ENCODE results near the gene LUC7L2.
"Not testable (repeated sequence)": the region's sequence is repeated elsewhere in the genome, so short reads cannot be mapped to it uniquely, and the experiment has no call there.

Gene LUC7L2

DNA sequence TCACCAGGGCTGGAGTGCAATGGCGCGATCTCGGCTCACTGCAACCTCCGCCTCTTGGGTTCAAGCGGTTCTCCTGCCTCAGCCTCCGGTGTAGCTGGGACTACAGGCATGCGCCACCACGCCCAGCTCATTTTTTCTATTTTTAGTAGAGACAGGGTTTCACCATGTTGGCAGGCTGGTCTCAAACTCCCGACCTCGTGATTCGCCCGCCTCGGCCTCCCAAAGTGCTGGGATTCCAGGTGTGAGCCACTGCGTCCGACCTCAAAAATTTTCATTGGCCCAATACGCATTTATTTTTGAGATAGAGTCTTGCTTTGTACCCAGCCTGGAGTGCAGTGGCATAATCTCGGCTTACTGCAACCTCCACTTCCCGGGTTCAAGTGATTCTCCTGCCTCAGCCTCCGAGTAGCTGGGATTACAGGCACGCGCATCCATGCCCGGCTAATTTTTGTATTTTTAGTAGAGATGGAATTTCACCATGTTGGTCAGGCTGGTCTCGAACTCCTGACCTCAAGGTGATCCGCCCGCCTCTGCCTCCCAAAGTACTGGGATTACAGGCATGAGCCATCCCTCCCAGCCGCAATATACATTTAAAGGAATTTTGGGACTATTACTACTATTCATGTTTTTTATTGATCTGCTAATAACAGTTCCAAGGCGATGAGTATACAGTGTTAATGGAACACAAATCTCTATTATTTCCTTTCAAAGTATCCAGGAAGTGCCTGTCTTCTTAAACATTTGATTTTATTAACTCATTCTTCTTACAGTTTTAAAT lies 1.8 kb upstream of the LUC7L2 start:
- DNase-seq: not testable (repeated sequence)

DNA sequence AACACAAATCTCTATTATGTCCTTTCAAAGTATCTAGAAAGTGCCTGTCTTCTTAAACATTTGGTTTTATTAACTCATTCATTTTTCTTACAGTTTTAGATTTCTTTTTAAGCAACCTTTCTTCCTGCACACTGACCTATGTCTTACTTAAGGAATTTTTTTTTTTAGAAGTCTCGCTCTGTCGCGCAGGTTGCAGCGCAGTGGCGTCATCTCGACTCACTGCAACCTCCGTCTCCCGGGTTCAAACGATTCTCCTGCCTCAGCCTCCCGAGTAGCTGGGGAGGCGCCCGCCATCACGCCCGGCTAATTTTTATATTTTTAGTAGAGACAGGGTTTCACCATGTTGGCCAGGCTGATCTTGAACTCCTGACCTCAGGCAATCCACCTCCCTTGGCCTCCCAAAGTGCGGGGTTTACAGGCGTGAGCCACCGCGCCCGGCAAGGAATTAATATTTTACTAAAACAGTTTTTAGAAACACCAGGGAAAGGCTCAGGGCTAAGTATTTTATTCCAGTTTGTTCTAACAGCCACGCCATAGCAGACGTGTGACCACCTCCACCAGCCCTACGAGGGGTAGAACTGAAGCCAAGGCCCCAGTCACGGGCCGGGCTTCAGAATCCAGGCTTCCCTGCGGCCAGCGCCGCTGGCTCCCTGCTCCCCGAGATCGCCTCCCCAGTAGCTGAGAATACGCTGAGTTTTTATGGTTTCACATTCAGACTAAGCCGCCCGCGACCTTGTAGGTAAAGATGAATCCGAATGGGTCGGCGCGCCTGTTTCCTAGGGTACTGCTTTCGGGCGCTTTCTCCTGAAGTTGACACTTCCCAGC lies 941 bp upstream of the LUC7L2 start:
- no peak for DNase-seq

GRCh38 chr7:139360210-139360947 lies 685 bp downstream of the LUC7L2 start:
- peak; percentile 96 for DNase-seq

DNA sequence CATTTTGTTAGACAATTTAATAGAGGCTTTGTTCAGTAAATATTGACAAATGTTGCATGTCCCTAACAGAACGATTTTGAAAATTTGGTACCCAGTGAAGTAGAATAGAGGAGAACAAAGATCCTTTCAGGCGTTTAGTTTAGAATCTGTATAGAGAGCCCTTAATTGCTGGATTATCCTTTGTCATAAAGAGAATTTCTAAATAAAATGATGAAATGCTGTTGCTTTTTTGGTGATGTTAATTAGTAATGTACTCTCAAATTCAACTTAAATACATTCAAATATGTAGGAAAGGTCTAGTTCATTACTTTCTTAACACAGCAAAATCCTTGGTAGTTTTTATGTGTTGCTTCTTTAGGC lies 1.2 kb downstream of the LUC7L2 start:
- no peak for DNase-seq

DNA sequence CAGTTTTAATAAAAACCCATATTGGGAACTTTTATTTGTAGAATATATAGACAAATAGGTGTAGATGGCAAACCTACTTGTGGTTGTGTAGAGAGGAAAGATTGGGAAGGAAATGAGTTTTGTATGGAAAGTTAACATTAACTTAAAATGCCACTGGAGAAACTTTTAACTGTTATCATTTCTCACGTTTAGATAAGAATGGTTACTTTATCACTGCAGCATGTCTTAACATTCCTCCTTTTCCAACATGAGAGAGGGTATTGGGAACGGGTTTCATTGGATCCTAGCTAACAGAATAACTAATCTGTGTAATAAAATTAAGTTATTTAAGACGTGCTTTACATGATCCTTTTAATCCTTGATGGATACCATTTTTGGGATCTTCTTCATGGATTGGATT lies 1.8 kb downstream of the LUC7L2 start:
- DNase-seq: no peak

DNA sequence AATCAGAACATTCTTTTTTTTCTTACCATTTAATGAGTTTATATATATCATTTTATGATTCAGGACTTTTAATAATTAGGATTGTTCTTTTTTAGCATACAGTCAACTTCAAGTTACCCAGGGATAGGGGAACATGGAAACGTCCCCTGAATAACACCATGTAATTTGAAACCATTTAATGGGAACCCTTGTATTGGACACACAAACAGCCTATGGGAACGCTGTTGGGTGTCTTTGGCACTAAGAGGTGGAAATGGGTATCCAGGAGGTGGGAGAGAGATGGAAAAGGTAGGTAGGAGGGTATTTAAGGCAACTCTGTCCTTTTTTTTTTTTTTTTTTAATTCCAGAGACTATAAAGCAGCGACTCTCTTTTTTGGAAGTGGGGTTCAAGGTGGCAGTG lies 2.6 kb downstream of the LUC7L2 start:
- DNase-seq: peak; percentile 19

DNA sequence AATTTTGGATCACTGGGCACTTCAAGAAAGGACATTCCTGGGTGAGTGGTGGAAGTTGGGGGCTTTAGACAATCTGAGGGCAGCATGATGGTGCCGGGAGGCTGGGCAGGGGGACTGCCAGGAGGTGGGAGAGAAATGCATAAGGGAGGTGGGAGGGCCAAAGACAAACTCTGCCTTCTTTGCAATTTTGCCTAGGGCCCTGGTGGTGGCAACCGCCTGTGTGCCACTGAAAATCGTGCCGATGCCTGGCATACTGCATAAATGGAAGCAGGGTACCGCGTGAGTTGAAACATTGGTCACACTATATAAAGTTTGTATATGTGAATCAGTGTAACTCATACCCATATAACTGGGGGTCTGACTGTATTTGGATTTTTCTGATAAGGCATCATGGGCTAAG lies 3.3 kb downstream of the LUC7L2 start:
- no peak for DNase-seq

- no peak for DNase-seq
These were observed 5.6 kb downstream of the LUC7L2 start for GRCh38 chr7:139365336-139365735.

DNA sequence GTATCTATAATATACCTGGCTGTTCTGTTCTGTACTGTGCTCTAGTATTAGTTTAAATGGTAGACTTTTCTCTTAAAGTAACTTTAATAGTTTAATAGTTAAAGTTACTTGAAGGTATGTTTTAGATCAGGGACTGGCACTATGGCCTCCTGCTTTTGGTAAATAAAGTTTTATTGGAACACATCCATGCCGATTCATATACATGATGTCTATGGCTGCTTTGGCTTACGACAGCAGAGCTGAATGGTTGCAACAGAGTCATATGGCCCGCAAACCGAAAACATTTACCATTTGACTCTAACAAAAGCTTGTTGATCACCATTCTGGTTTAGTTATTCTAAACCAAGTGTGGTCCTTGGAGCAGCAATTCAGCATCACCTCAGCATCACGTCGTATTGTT lies 6.7 kb downstream of the LUC7L2 start:
- DNase-seq: no peak

DNA sequence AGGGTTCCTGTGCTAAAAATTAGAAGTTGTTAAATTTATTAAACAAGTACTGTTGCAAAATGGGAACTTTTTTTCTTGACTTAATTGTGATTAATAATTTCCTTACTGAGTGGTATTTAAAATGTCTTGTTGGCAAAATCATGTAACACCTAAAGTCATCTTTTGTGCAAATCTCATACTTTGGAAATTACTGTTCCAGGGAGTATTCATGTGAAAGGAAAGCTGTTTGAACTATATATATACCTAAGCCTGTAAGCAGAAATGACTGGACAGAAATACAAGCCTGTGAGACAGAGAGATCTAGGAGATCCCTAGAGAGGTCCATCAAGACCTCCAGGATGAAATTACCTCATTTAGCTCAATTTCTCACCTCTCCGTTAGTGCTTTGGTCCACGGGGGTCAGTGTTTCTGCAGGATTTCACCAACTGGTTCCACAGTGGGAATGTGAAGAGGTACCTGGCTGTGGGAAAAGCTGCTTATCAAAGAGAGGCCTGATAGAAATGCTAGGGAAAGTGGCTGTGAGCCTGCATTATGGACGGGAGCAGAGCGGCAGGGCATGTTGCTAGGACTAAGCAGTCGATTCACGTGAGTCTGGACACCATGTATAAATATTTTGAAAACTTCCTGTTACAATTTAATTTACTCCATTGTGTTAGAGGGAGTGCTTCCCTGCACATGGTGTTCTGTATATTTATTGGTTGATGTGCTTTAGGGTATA lies 7.9 kb downstream of the LUC7L2 start:
- no peak for DNase-seq

DNA sequence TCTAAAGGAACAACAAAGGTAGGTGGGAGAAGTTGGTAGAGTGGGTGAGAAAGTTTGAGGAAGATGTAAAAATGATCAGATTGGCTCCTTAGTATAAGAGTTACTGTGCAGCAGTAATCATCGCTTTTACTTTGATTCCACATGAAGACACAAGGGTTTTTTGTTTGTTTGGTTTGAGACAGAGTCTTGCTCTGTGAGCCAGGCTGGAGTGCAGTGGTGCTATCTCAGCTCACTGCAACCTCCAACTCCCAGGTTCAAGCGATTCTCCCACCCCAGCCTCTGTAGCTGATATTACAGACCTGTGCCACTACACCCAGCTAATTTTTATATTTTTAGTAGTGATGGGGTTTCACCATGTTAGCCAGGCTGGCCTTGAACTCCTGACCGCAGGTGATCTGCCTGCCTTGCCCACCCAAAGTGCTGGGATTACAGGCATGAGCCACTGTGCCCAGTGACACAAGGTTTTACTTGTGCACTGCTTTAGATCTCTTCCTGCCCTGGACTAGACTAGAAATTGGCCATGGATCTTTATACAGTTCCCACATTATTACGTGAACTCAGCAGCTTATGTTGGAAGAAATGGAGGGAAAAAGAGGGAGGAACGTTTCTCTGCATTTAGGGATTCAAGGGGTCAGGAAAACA lies 10.7 kb downstream of the LUC7L2 start:
- no peak for DNase-seq

- DNase-seq: no peak
These were observed 11.2 kb downstream of the LUC7L2 start for GRCh38 chr7:139370943-139371313.

GRCh38 chr7:139374246-139374645 lies 14.6 kb downstream of the LUC7L2 start:
- DNase-seq: no peak

GRCh38 chr7:139382439-139382838 lies 22.7 kb downstream of the LUC7L2 start:
- DNase-seq: no peak

- DNase-seq: no peak
These were observed 24.9 kb downstream of the LUC7L2 start for GRCh38 chr7:139384611-139385010.

DNA sequence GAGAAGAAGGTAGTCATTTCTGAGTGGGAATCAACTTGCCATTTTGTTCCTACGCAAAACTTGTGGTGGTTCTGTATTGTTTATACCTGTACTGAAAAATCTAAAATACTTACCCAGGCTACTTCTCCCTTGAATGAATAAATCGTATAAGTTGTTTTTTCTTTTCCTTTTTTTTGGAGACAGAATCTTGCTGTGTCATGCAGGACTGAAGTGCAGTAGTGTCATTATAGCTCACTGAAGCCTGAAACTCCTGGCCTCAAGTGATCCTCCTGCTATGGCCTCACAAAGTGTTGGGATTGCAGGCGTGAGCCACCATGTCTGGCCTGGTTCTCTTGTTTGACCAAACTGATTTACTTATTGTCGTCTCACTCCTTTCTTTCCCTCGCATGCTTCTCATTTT lies 27.9 kb downstream of the LUC7L2 start:
- no peak for DNase-seq

GRCh38 chr7:139389091-139389490 lies 29.4 kb downstream of the LUC7L2 start:
- DNase-seq: no peak

DNA sequence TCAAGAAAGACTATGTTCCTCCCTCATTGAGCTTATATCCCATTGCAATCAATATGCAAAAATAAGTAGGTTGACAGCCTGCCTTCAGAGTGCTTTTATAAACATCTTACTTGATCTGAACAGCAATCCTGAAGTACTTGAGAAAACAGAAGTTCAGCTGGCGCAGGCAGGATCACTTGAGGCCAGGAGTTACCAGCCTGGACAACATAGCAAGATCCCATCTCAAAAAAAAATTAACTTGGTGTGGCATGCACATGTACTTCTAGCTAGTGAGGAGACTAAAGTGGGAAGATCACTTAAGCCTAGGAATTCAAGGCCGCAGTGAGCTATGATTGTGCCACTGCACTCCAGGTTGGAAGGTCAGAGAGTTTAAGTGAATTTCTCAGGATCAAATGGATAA lies 30.1 kb downstream of the LUC7L2 start:
- no peak for DNase-seq

DNA sequence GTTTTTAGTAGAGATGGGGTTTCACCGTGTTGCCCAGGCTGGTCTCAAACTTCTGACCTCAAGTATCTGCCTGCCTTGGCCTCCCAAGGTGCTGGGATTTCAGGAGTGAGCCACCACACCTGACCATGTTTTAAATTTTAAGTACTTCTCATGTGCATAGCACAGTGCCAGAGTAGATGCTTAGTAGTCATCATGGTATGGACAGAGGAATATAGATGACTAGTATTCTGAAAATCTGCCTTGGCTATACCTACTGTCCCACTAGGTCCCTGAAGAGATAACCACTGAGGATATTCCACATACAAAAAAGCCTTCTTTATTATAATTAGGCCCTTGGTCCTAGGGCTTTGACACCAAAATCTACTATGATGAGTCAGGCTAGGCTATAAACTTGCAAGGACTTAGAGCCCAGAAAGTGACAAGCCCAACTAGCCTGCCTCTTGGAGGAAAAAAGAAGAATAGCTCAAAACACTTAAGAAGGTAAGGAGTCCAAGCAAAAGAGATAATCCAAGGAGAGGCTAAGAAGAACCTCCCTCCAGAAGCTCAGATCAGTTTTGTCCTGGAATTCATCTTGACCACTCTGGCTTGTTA lies 34.0 kb downstream of the LUC7L2 start:
- DNase-seq: no peak

GRCh38 chr7:139394540-139394939 lies 34.8 kb downstream of the LUC7L2 start:
- DNase-seq: no peak

DNA sequence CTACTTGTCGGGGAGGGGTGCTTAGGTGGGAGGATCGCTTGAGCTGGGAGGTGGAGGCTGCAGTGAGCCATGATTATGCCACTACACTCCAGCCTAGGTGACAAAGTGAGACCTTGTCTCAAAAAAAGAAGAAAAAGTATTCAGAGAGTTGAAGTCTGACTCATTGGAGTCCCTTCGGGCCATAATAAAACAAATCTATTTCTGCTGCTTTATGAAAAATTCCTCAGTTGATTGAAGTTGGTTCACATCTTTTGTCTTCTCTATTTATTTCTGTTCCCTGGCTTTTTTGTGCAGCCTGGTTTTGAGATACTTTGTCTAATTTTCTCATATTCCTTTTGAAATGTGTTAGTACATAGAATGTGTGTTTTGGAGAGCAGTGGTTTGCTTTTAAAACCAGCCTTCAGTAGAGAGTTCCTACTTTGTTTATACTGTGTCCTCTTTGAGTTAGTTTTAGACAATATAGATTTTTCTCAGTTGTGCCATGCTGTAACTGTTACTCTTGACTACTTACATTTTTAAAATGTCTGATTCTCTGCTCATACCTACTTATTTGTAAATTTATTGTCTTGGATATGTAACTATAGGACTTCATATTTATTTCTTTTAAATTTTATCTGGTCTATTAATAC lies 36.7 kb downstream of the LUC7L2 start:
- DNase-seq: no peak

DNA sequence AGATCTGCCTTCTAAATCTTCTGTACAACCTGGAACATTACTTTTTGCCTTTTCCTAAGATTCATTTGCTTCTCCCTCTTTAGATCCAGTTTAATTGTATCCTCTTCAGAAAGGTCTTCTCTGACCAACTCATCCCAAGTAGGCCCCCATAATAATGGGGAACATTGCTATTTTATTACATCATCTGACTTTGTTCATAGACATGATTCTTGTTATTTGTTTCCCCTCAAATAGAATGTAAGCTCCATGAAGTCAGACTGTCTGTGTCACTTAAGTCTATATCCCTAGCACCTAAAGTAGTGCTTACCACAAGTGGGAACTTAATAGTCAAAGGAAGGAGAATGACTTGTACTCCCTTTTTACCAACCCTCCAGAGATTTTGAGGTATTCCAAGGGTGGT lies 37.5 kb downstream of the LUC7L2 start:
- DNase-seq: no peak

All from DMS 273 treated with DMSO at 0.1 percent for 48 hours (cell line).